NT2/D1 (cell line): ENCODE data around the gene FAM216A.

ENCODE experiments used
- DNase-seq: peaks from one replicate; pipeline ENCODE4 v3.0.0-alpha.2; 2011; ENCODE audit warnings: low read depth, low spot score
- H3K27me3 ChIP-seq: 2 replicates; pipeline ENCODE4 v1.6.0; 2011; ENCODE audit warnings: mild to moderate bottlenecking; ENCODE audit not compliant: insufficient read length, insufficient read depth
- H3K36me3 ChIP-seq: 2 replicates; pipeline ENCODE4 v1.6.1; 2011; ENCODE audit warnings: mild to moderate bottlenecking, low read length, mixed read lengths; ENCODE audit not compliant: insufficient read depth, insufficient read length
- H3K4me1 ChIP-seq: 2 replicates; pipeline ENCODE4 v1.5.1; 2011; ENCODE audit not compliant: insufficient read depth, insufficient read length
- H3K4me3 ChIP-seq: 2 replicates; pipeline ENCODE4 v1.5.1; 2011; ENCODE audit warnings: low read depth; ENCODE audit not compliant: insufficient read length
- H3K9ac ChIP-seq: 2 replicates; pipeline ENCODE4 v1.6.0; 2011; ENCODE audit warnings: low read depth; ENCODE audit not compliant: insufficient read length
- H3K9me3 ChIP-seq: 2 replicates; pipeline ENCODE4 v1.5.1; 2011; ENCODE audit warnings: mild to moderate bottlenecking, low read length; ENCODE audit not compliant: insufficient read depth
- SUZ12 ChIP-seq: IDR thresholded peaks from 2 replicates; pipeline ENCODE4 v1.6.1; 2011; ENCODE audit not compliant: insufficient read length, insufficient read depth; ENCODE audit errors: extremely low read depth
- YY1 ChIP-seq: IDR thresholded peaks from 2 replicates; pipeline ENCODE4 v1.6.1; 2011; ENCODE audit not compliant: insufficient read length, insufficient read depth
- ZNF274 ChIP-seq: IDR thresholded peaks from 2 replicates; pipeline ENCODE4 v1.6.1; 2011; ENCODE audit warnings: mild to moderate bottlenecking, low read depth, low read length

Gene FAM216A

DNA sequence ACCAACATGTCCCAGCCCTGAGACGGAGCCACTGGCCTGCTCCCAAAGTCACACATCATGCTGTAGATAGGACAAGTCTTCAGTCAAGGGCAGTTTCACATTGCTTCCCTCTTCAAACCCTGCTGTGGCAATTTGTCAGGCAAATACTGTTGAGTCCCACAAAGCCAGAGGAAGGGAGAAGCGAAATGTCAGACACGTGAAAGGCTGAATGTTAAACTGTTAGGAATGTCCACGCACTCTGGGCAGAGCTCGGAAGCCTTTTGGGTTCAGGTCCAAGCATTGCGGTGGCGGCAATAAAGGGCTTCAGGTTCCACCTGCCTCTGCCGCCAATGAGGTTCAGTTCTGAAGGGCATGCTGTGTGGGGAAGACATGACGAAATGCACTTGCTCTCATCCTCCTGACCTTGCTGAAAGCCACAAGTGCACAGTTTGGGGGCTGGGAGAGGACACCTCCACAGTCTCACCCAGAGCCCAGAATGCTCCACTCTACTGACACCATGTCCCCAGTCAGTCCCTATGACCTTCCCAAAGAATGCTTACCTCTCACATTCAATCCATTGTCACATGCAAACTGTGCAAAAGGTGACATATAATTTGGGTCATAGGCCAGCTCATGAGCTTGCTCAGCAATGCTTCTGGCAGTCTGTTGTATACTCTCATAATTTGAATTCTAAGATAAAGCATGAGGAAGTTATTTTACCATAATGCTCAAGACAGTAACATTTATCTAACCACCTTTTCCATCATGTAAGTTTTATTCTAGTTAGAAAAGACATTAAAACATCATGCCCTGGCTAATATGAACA lies 69.2 kb downstream of the FAM216A start:
- Histone ChIP-seq H3K9me3 (no peaks in the 10 kb centered on the region), H3K4me1 (no peaks in the 10 kb centered on the region), H3K36me3 (peaks cover 48% of the 10 kb centered on the region), H3K4me3 (no peak overlapping the region), H3K27me3 (no peaks in the 10 kb centered on the region), H3K9ac (no peak overlapping the region)
- DNase-seq = no peak
- TF ChIP-seq ZNF274 (no peak), SUZ12 (no peak), YY1 (no peak)

DNA sequence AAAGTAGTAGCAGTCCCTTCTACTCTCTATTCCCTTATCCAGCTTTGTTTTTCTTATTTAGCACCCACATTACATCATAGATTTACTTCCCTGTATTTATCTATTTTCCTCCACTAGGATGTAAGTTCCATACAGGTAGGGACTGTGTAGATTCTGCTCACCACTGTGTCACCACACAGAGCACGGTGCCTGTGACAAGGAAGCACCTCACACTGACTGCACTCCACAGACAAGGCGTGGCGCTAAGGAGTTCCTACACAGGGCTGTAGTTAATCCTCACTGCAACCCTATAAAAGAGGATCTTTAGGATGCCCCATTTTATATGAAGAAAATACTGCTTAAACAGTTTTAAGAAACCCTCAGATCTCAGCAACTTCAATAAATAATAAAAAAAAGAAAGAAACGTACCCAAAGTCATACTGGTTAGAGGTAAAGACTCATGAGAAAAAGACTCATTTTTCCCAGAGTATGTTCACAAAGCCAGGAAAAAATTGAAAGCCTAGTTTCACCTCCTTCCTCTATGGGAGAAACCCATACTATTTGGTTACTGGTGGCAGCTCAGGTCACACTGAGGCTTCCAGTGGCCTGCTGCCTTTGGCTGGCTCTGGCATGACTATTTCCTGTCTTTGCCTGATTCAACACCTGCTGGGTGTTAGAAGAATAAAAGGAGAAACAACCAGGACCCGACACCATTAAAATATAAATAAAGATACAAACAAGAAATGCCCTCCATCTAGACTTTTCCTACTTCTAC lies 70.4 kb downstream of the FAM216A start:
- Histone ChIP-seq H3K27me3 (no peaks in the 10 kb centered on the region), H3K36me3 (peaks cover 57% of the 10 kb centered on the region), H3K4me3 (no peak overlapping the region), H3K4me1 (peaks cover 4% of the 10 kb centered on the region), H3K9me3 (no peaks in the 10 kb centered on the region), H3K9ac (no peak overlapping the region)
- DNase-seq = no peak
- TF ChIP-seq SUZ12 (no peak), ZNF274 (no peak), YY1 (no peak)
